SK-N-MC (cell line): Measurements from ENCODE around the gene PRPF8.

Source experiments
- EZH2 ChIP-seq: fragments of 200-600 bp; sonication (generic); IDR thresholded peaks from one replicate; pipeline ENCODE4 v1.6.1; 2017; ENCODE audit warnings: antibody characterized with exemption
- FOXP2 ChIP-seq: optimal IDR thresholded peaks from 2 replicates; pipeline ENCODE3; 2011; ENCODE audit warnings: mild to moderate bottlenecking, moderate library complexity; ENCODE audit not compliant: insufficient read depth; ENCODE audit errors: extremely low read length, control extremely low read depth
- POLR2AphosphoS5 ChIP-seq: IDR thresholded peaks from 2 replicates; pipeline ENCODE4 v1.6.1; 2012; ENCODE audit warnings: mild to moderate bottlenecking, low read depth, low read length, borderline replicate concordance

GRCh38 chr17:1651559-1651844 is 33.2 kb downstream of the PRPF8 start:
- TF ChIP-seq POLR2AphosphoS5 (no peak), EZH2 (no peak), FOXP2 (no peak)
